HG03039 (cell line): Measurements from ENCODE around the gene CAPN9.
"Not testable (repeated sequence)": the region's sequence is repeated elsewhere in the genome, so short reads cannot be mapped to it uniquely, and the experiment has no call there.

Experiments used
- ATAC-seq: cut with Tn5 transposase; IDR thresholded peaks from one replicate; pipeline ENCODE4 v1.9.1; 2021; ENCODE audit warnings: mild to moderate bottlenecking, moderate library complexity; ENCODE audit not compliant: unreplicated experiment

The CAPN9 gene

DNA sequence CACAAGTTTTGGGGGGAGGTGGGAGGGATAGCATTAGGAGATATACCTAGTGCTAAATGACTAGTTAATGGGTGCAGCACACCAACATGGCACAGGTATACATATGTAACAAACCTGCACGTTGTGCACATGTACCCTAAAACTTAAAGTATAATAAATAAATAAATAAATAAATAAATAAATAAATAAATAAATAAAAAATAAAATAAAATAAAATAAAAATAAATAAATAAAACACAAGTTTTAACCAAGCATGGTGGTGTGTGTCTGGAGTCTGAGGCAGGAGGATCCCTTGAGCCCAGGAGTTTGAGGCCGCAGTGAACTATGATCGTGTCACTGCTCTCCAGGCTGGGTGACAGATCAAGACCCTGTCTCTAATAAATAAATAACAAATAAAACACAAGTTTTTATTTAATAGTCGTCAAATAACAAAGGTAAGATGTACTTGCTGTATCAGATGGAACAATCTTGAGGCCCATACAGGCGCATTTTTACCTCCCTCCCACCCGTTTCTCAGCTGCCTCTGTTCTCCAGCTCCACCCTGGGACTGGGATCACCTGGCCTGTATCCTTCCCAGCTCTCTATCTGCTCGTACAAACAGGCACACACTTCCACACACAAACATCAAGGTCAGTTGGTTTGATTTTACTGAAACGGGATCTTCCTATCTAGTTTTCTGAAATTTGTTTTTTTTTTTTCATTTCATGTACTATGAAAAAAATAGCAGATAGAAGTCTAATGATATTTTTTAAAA is 20.8 kb downstream of the CAPN9 start:
- not testable (repeated sequence) for ATAC-seq

GRCh38 chr1:230768903-230769570 is 21.8 kb downstream of the CAPN9 start:
- no peak for ATAC-seq

- ATAC-seq = no peak
Measured at GRCh38 chr1:230770317-230770716, 23.1 kb downstream of the CAPN9 start.

- no peak for ATAC-seq
Measured at GRCh38 chr1:230771773-230772354, 24.7 kb downstream of the CAPN9 start.

- no peak for ATAC-seq
Measured at GRCh38 chr1:230772457-230773395, 25.5 kb downstream of the CAPN9 start.

GRCh38 chr1:230773396-230774033 is 26.3 kb downstream of the CAPN9 start:
- ATAC-seq = no peak

DNA sequence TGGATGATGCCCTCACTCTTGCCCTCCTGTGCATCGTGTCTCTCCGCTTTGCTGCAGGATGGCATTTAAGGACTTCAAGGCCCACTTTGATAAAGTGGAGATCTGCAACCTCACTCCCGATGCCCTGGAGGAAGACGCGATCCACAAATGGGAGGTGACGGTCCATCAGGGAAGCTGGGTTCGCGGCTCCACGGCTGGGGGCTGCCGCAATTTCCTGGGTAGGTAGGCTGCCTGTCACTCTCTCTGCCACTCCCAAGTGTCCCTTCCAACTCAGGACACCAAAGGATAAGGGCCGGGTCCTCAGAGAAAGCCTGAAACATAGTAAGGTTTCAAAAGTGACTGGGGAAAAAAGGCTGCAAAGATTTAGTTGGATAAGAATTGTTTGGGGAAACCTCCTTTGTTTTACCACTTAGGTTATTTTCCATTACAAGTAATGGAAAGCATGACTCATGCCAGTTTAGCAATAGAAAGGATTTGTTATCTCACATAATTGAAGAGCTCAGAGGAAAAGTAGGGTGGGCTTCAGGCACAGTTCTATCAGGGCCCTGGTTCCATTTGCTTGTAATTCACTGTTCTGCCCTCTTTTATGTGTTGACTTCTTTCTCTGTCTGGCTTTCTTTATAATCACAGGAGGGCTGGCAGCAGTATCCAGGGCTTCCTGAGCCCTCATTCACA is 31.9 kb downstream of the CAPN9 start:
- ATAC-seq = no peak

- ATAC-seq = no peak
Measured at GRCh38 chr1:230781131-230781530, 33.9 kb downstream of the CAPN9 start.

DNA sequence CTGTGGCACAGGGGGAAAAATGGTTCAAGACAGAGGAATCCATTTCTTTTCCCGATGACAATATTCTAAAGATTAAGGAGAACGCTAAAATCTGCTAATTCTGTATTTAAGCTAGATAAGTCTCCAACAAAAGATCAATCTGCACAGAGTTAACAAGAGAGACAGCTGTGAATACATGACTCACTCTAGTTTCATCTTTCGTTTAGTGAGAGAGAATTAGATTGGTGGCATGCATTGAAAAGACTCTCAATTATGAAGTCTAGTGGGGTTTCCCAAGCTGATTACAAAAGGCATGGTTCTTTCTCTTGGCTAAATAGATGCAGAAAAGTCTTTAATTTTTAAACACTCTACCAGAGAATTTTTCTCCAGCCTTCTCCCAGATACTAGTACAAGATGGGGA is 34.4 kb downstream of the CAPN9 start:
- ATAC-seq = no peak

DNA sequence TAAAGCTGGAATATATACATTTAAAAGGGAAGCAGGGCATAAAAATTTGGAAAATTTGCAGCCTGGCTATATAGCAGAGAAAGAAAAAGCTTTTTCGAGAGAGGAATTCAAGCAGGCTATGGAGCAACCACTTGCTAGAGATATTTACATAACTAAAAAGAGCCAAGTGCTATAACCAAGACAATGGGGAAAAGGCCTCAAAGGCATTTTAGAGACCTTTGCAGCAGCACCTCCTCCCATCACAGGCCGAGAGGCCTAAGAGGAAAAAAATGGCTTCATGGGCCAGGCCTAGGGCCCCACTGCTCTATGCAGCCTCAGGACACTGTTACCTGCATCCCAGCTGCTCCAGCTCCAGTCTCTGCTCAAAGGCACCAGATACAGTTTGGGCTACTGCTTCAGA is 37.0 kb downstream of the CAPN9 start:
- ATAC-seq = no peak

- no peak for ATAC-seq
Measured at GRCh38 chr1:230785636-230786384, 38.6 kb downstream of the CAPN9 start.

DNA sequence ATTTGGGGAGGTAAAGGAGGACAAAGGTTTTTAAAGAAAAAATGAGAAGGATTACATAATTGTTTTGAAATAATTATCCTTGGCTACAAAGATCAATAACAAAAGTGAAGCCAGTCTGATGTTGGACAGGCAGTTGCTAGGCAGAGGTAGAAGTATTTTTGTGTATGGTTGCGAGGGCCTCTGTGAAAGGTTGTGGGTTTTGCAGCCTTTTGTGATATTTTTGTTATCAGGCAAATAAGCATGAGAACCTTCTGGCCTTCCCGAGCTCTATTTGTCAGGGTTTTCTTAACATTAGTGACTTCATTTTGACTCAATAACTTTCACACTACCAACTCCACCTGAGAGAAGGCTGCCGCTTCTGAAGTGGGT is 39.2 kb downstream of the CAPN9 start:
- ATAC-seq = no peak

GRCh38 chr1:230787471-230787870 is 40.3 kb downstream of the CAPN9 start:
- no peak for ATAC-seq

DNA sequence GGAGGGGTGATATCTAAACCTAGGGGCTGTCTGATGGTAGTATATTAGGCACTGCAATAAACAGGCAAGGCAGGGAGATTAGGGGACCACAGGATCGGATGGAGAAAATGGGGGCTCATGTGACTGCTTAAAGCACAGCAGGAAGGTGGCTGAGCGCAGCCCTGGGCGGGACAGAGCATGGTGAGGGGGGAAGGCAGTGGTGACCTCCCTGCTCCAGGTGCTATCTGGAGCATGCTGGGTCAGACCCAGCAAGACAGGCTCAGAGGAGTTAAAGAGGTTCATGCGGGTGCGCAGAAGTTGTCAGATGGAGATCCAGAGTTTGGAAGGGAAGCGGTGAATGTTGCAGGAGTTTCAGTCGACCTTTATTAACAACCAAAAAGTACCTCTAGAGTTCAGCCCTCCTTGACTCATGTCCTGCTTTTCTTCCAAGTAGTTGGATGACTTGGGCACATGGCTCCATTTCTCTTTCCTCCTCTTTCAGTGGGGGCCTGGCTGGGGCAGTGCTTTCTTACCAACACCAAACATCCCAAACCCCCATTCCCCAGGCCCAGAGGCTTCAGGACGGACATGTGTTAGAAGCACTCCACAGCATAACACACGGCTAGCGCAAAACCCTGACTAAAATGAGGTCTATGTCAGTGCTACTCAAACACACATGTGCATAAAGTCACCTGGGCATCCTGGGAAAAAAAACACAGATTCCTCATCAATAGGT is 41.5 kb downstream of the CAPN9 start:
- no peak for ATAC-seq

- ATAC-seq = no peak
Measured at GRCh38 chr1:230790026-230790425, 42.8 kb downstream of the CAPN9 start.

- ATAC-seq = no peak
Measured at GRCh38 chr1:230791986-230792564, 44.9 kb downstream of the CAPN9 start.

DNA sequence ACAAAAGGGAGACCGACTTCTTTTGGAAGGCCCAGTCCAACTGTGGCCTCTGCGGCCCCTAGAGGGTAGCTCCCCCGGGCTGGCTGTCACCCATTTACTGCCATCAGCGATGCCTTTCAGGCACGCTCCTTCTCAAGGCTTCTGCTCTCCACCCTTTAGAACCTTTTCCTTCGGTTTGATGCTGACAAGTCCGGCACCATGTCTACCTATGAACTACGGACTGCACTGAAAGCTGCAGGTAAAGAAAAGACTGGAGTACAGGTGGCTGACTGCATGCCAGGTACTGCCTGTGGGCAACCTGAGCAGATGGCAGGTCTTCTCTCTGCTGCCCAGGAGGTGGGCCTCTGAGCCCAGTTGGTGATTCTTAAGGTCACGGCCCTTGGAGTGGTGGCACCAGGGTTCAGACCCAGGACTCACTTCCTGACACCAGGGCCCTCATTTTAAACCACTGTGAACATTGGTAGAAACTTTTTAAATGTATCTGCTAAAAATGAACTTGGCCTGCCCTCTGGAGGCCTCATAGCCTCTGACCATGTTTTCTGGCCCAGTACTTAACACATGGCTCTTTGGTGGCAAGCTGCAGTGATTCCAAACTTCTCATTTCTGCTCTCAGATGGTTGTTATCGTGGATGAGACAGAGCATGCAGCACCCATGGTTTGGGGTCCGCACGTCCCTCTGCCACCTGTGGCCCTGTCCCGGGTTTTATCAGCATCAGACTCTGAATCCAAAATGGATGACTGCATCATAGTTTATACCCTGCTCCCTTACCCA is 45.7 kb downstream of the CAPN9 start:
- ATAC-seq = no peak

DNA sequence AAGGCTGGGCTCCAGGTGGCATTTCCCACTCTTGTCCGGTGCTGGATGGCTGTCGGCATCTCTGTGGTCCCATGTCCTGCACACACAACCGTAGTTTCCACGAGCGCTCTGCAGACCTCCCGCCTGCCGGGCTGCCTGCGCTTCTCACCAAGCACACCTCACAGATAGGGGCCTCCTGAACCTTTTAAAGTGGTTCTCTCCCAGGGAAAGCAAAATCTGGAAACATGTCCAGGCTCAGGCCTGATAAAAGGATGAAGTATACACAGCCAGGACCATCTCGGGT is 46.2 kb downstream of the CAPN9 start:
- no peak for ATAC-seq
